ENCODE measurements around the gene NDUFAF2. TPM values are rescaled to one million over a fixed set of nuclear protein-coding genes. Genes with fewer than 3 reads are reported as not detected.

NDUFAF2 gene, protein sequence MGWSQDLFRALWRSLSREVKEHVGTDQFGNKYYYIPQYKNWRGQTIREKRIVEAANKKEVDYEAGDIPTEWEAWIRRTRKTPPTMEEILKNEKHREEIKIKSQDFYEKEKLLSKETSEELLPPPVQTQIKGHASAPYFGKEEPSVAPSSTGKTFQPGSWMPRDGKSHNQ
- 9.9 TPM for total RNA-seq

DNA sequence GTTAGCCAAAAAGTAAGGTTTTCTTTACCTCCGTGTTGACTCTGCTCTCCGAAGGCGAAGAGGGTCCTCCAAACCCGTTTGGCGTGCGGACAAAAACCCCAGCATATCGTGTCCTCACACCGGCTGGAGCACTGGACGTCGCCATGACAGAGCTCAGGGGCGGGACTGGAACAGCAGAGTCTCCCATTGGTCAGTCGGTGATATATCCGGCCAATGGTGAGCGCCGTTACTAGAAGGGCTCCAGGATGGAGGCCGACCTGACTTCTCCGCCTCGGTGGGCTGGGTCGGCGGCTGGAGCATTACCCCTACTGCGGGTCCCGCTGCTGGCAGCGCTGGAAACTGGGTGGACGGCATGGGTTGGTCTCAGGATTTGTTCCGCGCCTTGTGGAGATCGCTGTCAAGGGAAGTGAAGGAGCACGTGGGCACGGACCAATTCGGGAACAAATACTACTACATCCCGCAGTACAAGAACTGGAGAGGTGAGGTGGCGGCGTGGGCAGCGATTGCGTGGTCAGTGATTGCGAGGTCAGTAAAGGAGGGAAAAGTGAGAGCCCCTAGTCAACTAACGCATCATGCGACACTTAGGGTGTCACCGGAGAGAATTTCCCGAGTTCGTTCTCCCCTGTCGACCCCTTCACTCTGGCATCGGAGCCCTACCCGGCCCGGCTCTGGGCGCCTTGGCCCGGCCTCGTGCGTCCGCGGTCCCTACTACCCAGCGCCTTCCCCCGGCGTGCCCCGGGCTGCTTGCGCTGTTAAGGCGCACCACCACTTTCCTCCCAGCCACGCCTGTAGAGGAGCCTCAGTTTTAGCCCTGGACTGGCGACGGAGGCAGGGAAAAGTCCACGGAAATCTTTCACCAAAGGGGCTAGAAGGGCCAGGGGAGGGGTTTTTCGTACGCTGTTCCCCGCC lies at the start of gene NDUFAF2, which contains the start of gene ERCC8:
Gene NDUFAF2 (plus strand): TSS at position 302 of the 909 bp plus-strand sequence. CDS start 51 bp downstream, at position 353.
Gene ERCC8 (minus strand): TSS at position 167 of the 909 bp plus-strand sequence. CDS start 62 bp downstream, at position 105.
- H3K36me3 ChIP-seq (ENCODE audit: control insufficient read depth in 3 of 3, insufficient read depth in 3 of 3, low read length in 3 of 3): no peaks in the 10 kb centered on the region
- H3K9me3 ChIP-seq (ENCODE audit: control insufficient read depth in 3 of 3, low read length in 3 of 3): no peaks in the 10 kb centered on the region
- H3K9ac ChIP-seq (ENCODE audit: low read depth in 1 of 3, low read length in 3 of 3): peak within 1 kb of the TSS; percentile 92 to 94 (median 93)
- peak within 1 kb of the TSS; percentile 78 to 100 (median 94) for H3K4me3 ChIP-seq (ENCODE audit: low read length in 3 of 3)
- peaks cover 5 to 24% (median 13%) of the 10 kb centered on the region in 3 donors for H3K4me1 ChIP-seq (ENCODE audit: control insufficient read depth in 3 of 3, insufficient read depth in 3 of 3, low read length in 3 of 3)
- no peaks in the 10 kb centered on the region for H3K27me3 ChIP-seq (ENCODE audit: control insufficient read depth in 3 of 3, insufficient read depth in 3 of 3, low read length in 3 of 3)
- H3K27ac ChIP-seq (ENCODE audit: low read depth, low read length): peak within 1 kb of the TSS; percentile 73

DNA sequence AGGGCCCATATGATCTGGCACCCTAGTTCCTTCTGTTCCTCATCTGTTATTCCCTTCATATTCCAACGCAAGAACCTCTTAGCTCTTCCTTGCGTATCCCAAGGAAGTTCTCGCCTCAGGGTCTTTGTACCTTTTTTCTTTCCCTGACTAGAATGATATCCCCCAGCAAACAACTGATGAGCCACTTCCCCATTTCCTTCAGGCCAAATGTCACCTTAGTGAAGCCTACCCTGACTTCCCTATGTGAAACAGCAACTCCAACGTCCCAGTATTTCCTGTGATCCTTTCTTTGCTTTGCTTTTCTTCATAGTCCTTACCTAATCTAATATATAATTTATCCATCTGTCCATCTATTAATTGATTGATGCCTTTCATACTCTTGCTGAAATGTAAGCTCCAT lies 48.0 kb upstream of the NDUFAF2 start:
- Histone ChIP-seq H3K9me3 (ENCODE audit: control insufficient read depth in 3 of 3, low read length in 3 of 3) (no peaks in the 10 kb centered on the region), H3K9ac (ENCODE audit: low read depth in 1 of 3, low read length in 3 of 3) (no peak overlapping the region), H3K36me3 (ENCODE audit: control insufficient read depth in 3 of 3, insufficient read depth in 3 of 3, low read length in 3 of 3) (peaks cover 19 to 30% (median 23%) of the 10 kb centered on the region in 3 donors), H3K27me3 (ENCODE audit: control insufficient read depth in 3 of 3, insufficient read depth in 3 of 3, low read length in 3 of 3) (no peaks in the 10 kb centered on the region), H3K27ac (ENCODE audit: low read depth, low read length) (no peak overlapping the region), H3K4me1 (ENCODE audit: control insufficient read depth in 3 of 3, insufficient read depth in 3 of 3, low read length in 3 of 3) (no peaks in the 10 kb centered on the region), H3K4me3 (ENCODE audit: low read length in 3 of 3) (no peak overlapping the region)

DNA sequence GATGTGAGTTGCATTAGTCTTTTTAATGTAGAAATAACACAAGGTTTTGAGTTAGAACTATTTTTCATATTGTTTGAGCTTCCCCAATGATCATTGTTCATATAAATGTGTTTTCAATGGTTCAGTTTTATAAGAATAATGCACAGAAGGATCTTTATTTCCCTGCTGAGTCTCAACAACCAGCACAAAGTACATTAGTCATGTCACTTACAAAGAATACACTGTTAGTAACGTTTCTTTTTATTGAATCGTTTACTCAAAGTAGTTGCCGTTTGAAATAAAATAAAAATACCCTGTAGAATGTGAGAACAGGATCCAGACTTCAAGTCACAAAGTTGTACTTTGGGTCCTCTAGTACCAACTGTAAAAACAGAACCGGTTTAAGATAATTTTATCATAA lies 41.6 kb upstream of the NDUFAF2 start:
- Histone ChIP-seq H3K27ac (ENCODE audit: low read depth, low read length) (no peak overlapping the region), H3K9ac (ENCODE audit: low read depth in 1 of 3, low read length in 3 of 3) (no peak overlapping the region), H3K36me3 (ENCODE audit: control insufficient read depth in 3 of 3, insufficient read depth in 3 of 3, low read length in 3 of 3) (peaks cover 0 to 6% (median 2%) of the 10 kb centered on the region in 3 donors)

DNA sequence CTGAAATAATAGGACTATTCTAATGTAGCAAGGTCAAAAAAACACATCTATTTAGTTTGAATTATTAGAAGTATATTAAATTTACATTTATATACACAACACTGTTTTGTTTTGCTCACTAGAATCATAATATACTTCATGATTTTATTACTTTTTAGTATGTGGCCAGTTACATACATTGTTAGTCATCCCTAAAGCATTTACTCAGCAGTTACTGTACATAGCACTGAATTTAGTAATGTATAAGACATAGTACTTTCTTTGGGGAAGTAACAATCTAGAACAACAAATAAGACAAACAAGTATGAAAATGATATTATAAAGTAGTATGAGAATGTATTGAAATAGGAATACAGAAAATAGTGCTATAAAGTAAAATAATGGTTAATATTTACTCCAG lies 28.4 kb upstream of the NDUFAF2 start:
- no peaks in the 10 kb centered on the region for H3K27me3 ChIP-seq (ENCODE audit: control insufficient read depth in 3 of 3, insufficient read depth in 3 of 3, low read length in 3 of 3)
- H3K27ac ChIP-seq (ENCODE audit: low read depth, low read length): no peak overlapping the region
- no peaks in the 10 kb centered on the region for H3K9me3 ChIP-seq (ENCODE audit: control insufficient read depth in 3 of 3, low read length in 3 of 3)
- H3K36me3 ChIP-seq (ENCODE audit: control insufficient read depth in 3 of 3, insufficient read depth in 3 of 3, low read length in 3 of 3): peaks cover 0 to 13% (median 7%) of the 10 kb centered on the region in 3 donors
- no peak overlapping the region for H3K9ac ChIP-seq (ENCODE audit: low read depth in 1 of 3, low read length in 3 of 3)
- H3K4me1 ChIP-seq (ENCODE audit: control insufficient read depth in 3 of 3, insufficient read depth in 3 of 3, low read length in 3 of 3): no peaks in the 10 kb centered on the region
- no peak overlapping the region for H3K4me3 ChIP-seq (ENCODE audit: low read length in 3 of 3)

More for the DNA sequence above, 41.6 kb upstream of the NDUFAF2 start:
- Histone ChIP-seq H3K4me1 (ENCODE audit: control insufficient read depth in 3 of 3, insufficient read depth in 3 of 3, low read length in 3 of 3) (no peaks in the 10 kb centered on the region), H3K9me3 (ENCODE audit: control insufficient read depth in 3 of 3, low read length in 3 of 3) (no peaks in the 10 kb centered on the region), H3K4me3 (ENCODE audit: low read length in 3 of 3) (no peak overlapping the region), H3K27me3 (ENCODE audit: control insufficient read depth in 3 of 3, insufficient read depth in 3 of 3, low read length in 3 of 3) (no peaks in the 10 kb centered on the region)

DNA sequence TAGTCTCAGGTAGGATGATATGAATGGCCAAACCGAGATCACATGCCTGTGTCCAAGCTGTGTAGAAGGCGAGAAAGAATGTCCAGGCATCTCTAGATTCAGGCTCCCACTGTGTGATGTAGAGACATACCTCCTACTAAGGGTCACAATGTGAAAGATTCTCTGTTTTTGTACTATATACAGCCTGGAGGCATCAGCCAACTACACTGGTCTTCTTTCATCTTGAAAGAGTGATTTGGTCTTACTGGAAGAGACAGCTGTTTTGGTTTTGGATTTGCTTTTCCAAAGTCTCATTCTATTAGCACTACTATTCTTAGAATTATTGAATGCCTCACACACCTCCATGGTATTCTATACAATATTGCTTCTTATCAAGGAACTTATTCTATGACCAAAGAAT lies 26.5 kb upstream of the NDUFAF2 start:
- H3K36me3 ChIP-seq (ENCODE audit: control insufficient read depth in 3 of 3, insufficient read depth in 3 of 3, low read length in 3 of 3): peaks cover 0 to 13% (median 7%) of the 10 kb centered on the region in 3 donors
- H3K4me3 ChIP-seq (ENCODE audit: low read length in 3 of 3): no peak overlapping the region

DNA sequence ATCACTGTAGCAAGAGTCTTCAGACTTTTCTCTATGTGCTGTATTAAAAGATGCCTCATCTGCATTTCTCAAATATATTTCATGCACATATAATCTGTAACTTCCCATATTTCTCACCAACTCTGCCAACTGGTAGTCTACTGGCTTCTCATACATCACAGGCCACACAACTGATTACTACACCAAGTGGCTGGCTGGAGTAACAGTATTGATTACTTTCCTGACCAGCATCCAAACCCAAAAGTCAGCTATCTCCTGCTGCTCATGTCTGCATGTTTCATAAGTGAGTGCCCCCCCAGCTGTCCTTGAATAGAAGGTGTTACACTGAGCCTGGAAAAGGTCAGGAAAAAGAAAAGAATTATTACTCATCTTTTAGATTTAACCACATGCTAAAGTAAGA lies 17.6 kb upstream of the NDUFAF2 start:
- H3K27ac ChIP-seq (ENCODE audit: low read depth, low read length): no peak overlapping the region
- no peak overlapping the region for H3K4me3 ChIP-seq (ENCODE audit: low read length in 3 of 3)
- no peak overlapping the region for H3K9ac ChIP-seq (ENCODE audit: low read depth in 1 of 3, low read length in 3 of 3)
- H3K4me1 ChIP-seq (ENCODE audit: control insufficient read depth in 3 of 3, insufficient read depth in 3 of 3, low read length in 3 of 3): no peaks in the 10 kb centered on the region
- H3K36me3 ChIP-seq (ENCODE audit: control insufficient read depth in 3 of 3, insufficient read depth in 3 of 3, low read length in 3 of 3): peaks cover 6 to 20% (median 7%) of the 10 kb centered on the region in 3 donors
- H3K9me3 ChIP-seq (ENCODE audit: control insufficient read depth in 3 of 3, low read length in 3 of 3): no peaks in the 10 kb centered on the region
- H3K27me3 ChIP-seq (ENCODE audit: control insufficient read depth in 3 of 3, insufficient read depth in 3 of 3, low read length in 3 of 3): no peaks in the 10 kb centered on the region

More for the DNA sequence above, 26.5 kb upstream of the NDUFAF2 start:
- Histone ChIP-seq H3K27ac (ENCODE audit: low read depth, low read length) (no peak overlapping the region), H3K9me3 (ENCODE audit: control insufficient read depth in 3 of 3, low read length in 3 of 3) (no peaks in the 10 kb centered on the region), H3K27me3 (ENCODE audit: control insufficient read depth in 3 of 3, insufficient read depth in 3 of 3, low read length in 3 of 3) (no peaks in the 10 kb centered on the region), H3K9ac (ENCODE audit: low read depth in 1 of 3, low read length in 3 of 3) (no peak overlapping the region), H3K4me1 (ENCODE audit: control insufficient read depth in 3 of 3, insufficient read depth in 3 of 3, low read length in 3 of 3) (no peaks in the 10 kb centered on the region)

DNA sequence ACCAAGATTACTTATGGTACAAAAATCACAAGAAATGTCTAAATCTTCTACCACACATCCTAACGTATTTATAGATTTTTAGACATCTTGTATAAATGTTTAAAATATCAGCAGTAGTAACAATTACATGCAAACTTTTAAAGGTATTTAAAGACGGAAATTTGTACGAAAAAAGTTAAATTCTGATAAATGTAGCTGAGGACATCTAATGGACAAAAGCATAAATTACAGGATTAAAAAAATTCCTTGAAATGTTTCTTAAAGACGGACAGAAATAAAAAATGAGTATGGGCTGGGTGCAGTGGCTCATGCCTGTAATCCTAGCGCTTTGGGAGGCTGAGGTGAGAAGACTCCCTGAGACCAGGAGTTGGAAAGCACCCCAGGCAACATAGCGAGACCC lies 16.0 kb upstream of the NDUFAF2 start:
- no peak overlapping the region for H3K9ac ChIP-seq (ENCODE audit: low read depth in 1 of 3, low read length in 3 of 3)
- peaks cover 6 to 20% (median 7%) of the 10 kb centered on the region in 3 donors for H3K36me3 ChIP-seq (ENCODE audit: control insufficient read depth in 3 of 3, insufficient read depth in 3 of 3, low read length in 3 of 3)
- no peak overlapping the region for H3K27ac ChIP-seq (ENCODE audit: low read depth, low read length)
- H3K9me3 ChIP-seq (ENCODE audit: control insufficient read depth in 3 of 3, low read length in 3 of 3): no peaks in the 10 kb centered on the region
- H3K4me1 ChIP-seq (ENCODE audit: control insufficient read depth in 3 of 3, insufficient read depth in 3 of 3, low read length in 3 of 3): no peaks in the 10 kb centered on the region
- H3K4me3 ChIP-seq (ENCODE audit: low read length in 3 of 3): no peak overlapping the region
- H3K27me3 ChIP-seq (ENCODE audit: control insufficient read depth in 3 of 3, insufficient read depth in 3 of 3, low read length in 3 of 3): no peaks in the 10 kb centered on the region

DNA sequence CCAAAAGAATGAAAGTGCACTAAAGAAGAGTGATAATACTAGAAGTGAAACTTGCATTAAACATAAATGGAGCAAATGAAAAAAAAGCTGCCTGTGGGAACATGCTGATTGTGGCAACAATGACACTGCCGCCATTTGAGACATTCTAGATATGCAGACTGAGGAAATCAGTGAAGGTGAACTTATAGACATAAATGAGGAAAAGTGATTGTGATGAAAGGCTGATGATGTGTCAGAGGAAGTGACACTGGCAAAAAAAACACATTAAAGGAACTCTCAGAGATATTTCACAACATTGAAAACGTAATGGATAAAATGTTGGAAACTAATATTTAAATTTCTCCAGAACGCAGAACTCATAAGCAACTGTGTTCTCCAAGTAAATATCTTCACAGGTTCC lies 1.4 kb upstream of the NDUFAF2 start:
- H3K36me3 ChIP-seq (ENCODE audit: control insufficient read depth in 3 of 3, insufficient read depth in 3 of 3, low read length in 3 of 3): no peaks in the 10 kb centered on the region
- H3K9me3 ChIP-seq (ENCODE audit: control insufficient read depth in 3 of 3, low read length in 3 of 3): no peaks in the 10 kb centered on the region
- H3K4me1 ChIP-seq (ENCODE audit: control insufficient read depth in 3 of 3, insufficient read depth in 3 of 3, low read length in 3 of 3): peaks cover 5 to 24% (median 13%) of the 10 kb centered on the region in 3 donors
- no peaks in the 10 kb centered on the region for H3K27me3 ChIP-seq (ENCODE audit: control insufficient read depth in 3 of 3, insufficient read depth in 3 of 3, low read length in 3 of 3)
- H3K9ac ChIP-seq (ENCODE audit: low read depth in 1 of 3, low read length in 3 of 3): no peak overlapping the region
- H3K27ac ChIP-seq (ENCODE audit: low read depth, low read length): no peak overlapping the region
- H3K4me3 ChIP-seq (ENCODE audit: low read length in 3 of 3): peak overlapping the region in 1 of 3 donors; percentile 100

DNA sequence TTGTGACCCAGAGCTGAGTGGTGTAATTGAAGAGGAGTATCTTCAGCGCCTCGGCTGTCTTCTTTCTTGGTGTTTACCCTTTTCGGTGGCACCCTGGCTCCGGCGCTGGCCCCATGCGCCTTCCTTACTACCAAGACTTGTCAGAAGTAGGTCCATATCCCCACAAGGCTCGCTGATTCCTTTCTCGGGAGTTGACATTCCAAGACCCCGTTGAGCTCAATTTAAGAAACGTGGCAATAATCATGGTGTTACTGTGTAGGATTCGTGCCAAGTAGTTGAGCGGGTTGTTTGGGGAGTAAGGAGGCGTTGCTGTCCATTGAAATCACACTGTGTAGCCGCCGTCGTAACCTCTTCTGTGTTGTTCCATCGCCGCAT lies 795 bp downstream of the NDUFAF2 start:
- Histone ChIP-seq H3K9me3 (ENCODE audit: control insufficient read depth in 3 of 3, low read length in 3 of 3) (no peaks in the 10 kb centered on the region), H3K27ac (ENCODE audit: low read depth, low read length) (peak overlapping the region; percentile 73), H3K4me3 (ENCODE audit: low read length in 3 of 3) (peak overlapping the region; percentile 78 to 100 (median 94)), H3K36me3 (ENCODE audit: control insufficient read depth in 3 of 3, insufficient read depth in 3 of 3, low read length in 3 of 3) (no peaks in the 10 kb centered on the region), H3K4me1 (ENCODE audit: control insufficient read depth in 3 of 3, insufficient read depth in 3 of 3, low read length in 3 of 3) (peaks cover 5 to 24% (median 13%) of the 10 kb centered on the region in 3 donors), H3K9ac (ENCODE audit: low read depth in 1 of 3, low read length in 3 of 3) (peak overlapping the region; percentile 92 to 94 (median 93)), H3K27me3 (ENCODE audit: control insufficient read depth in 3 of 3, insufficient read depth in 3 of 3, low read length in 3 of 3) (no peaks in the 10 kb centered on the region)

DNA sequence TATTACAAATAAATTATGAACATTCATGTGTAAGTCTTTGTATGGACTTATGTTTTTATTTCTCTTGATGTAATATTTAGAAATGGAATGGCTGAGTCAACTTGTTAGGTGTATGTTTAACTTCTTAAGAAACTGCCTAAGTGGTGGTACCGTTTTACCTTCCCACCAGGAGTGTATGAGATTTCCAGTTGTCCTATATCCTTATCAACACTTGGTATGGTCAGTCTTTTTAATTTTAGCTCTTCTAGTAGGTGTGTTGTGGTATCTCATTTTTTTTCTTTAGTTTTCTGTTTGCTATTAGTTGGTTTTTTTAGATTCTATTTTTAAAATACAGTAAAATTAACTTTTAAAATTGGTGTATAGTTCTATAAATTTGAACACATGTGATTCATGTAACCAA lies 3.7 kb downstream of the NDUFAF2 start:
- Histone ChIP-seq H3K4me1 (ENCODE audit: control insufficient read depth in 3 of 3, insufficient read depth in 3 of 3, low read length in 3 of 3) (peaks cover 5 to 20% (median 13%) of the 10 kb centered on the region in 3 donors), H3K27ac (ENCODE audit: low read depth, low read length) (no peak overlapping the region), H3K36me3 (ENCODE audit: control insufficient read depth in 3 of 3, insufficient read depth in 3 of 3, low read length in 3 of 3) (no peaks in the 10 kb centered on the region), H3K4me3 (ENCODE audit: low read length in 3 of 3) (no peak overlapping the region), H3K9me3 (ENCODE audit: control insufficient read depth in 3 of 3, low read length in 3 of 3) (no peaks in the 10 kb centered on the region), H3K9ac (ENCODE audit: low read depth in 1 of 3, low read length in 3 of 3) (no peak overlapping the region), H3K27me3 (ENCODE audit: control insufficient read depth in 3 of 3, insufficient read depth in 3 of 3, low read length in 3 of 3) (no peaks in the 10 kb centered on the region)
